ENCODE results near the gene IPO13.

DNA sequence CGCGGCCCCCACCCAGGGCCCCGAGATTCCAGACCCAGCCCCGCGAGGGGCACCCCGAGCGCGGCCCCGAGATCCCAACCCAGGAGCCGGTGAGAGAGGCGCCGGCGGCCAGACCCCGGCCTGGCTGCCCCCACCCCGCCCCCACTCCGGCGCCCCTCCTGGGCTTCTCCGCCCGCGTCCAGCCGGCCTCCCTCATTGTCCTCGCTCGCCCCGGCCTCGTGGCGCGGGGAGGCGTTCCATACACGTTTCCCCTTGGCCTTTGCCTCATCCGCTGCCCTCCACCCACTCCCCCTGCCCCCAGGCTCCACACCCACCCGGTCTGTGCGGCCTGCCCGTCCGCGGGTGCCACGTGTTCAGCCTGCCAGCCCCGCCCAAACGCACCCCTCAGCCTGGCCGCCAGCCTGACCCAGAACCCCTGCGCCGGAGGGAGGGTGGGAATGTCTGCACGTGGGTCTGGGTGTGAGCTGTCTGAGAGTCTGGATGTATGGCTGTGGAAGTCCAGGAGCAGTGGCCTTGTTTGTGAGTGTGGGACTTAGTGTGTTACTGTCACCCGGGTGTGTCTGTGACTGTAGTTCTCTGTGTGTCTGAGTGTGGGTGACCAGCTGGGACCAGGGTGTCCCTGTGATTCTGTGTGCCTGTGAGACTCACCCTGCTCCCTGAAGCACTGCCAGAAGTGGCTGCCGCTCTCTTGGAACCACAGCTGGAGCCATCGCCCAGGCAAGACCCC is 32.9 kb downstream of the IPO13 start:
- no peak for TF ChIP-seq CTCF (IDR thresholded peaks at IDR 0.05; ENCODE audit: low read depth, low read length, missing input control)
- TF ChIP-seq, protein P1, sequence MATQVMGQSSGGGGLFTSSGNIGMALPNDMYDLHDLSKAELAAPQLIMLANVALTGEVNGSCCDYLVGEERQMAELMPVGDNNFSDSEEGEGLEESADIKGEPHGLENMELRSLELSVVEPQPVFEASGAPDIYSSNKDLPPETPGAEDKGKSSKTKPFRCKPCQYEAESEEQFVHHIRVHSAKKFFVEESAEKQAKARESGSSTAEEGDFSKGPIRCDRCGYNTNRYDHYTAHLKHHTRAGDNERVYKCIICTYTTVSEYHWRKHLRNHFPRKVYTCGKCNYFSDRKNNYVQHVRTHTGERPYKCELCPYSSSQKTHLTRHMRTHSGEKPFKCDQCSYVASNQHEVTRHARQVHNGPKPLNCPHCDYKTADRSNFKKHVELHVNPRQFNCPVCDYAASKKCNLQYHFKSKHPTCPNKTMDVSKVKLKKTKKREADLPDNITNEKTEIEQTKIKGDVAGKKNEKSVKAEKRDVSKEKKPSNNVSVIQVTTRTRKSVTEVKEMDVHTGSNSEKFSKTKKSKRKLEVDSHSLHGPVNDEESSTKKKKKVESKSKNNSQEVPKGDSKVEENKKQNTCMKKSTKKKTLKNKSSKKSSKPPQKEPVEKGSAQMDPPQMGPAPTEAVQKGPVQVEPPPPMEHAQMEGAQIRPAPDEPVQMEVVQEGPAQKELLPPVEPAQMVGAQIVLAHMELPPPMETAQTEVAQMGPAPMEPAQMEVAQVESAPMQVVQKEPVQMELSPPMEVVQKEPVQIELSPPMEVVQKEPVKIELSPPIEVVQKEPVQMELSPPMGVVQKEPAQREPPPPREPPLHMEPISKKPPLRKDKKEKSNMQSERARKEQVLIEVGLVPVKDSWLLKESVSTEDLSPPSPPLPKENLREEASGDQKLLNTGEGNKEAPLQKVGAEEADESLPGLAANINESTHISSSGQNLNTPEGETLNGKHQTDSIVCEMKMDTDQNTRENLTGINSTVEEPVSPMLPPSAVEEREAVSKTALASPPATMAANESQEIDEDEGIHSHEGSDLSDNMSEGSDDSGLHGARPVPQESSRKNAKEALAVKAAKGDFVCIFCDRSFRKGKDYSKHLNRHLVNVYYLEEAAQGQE (IDR thresholded peaks at IDR 0.05) = no peak
- TF ChIP-seq YY1 (IDR thresholded peaks at IDR 0.05) = no peak
- TF ChIP-seq TAF1 (conservative IDR thresholded peaks at IDR 0.05) = no peak
- TF ChIP-seq GABPA (IDR thresholded peaks at IDR 0.05 in 1 of 2, conservative IDR thresholded peaks at IDR 0.05 in 1 of 2) = no peak
- TF ChIP-seq ZBTB33 (IDR thresholded peaks at IDR 0.05) = no peak
- no peak for TF ChIP-seq JUND (IDR thresholded peaks at IDR 0.05)
- TF ChIP-seq MAX (IDR thresholded peaks at IDR 0.05) = no peak
- TF ChIP-seq, protein P2, sequence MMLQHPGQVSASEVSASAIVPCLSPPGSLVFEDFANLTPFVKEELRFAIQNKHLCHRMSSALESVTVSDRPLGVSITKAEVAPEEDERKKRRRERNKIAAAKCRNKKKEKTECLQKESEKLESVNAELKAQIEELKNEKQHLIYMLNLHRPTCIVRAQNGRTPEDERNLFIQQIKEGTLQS (IDR thresholded peaks at IDR 0.05) = no peak
- TF ChIP-seq FOXA1 (IDR thresholded peaks at IDR 0.05) = no peak
- TF ChIP-seq SP1 (IDR thresholded peaks at IDR 0.05) = no peak
- no peak for TF ChIP-seq EGR1 (IDR thresholded peaks at IDR 0.05; ENCODE audit: low read depth in 2 of 2)

Measured in liver (tissue), 3 donors.